ENCODE data around the gene NEK6. TPM values are rescaled to one million over a fixed set of nuclear protein-coding genes. Genes with fewer than 3 reads are reported as not detected.

Gene NEK6
- total and polyA plus RNA-seq, 2 of the 8 experiments (the other 6 are each of a cell fraction or from before 2014, with no cell fraction given), result 17.7 to 19.7 TPM

DNA sequence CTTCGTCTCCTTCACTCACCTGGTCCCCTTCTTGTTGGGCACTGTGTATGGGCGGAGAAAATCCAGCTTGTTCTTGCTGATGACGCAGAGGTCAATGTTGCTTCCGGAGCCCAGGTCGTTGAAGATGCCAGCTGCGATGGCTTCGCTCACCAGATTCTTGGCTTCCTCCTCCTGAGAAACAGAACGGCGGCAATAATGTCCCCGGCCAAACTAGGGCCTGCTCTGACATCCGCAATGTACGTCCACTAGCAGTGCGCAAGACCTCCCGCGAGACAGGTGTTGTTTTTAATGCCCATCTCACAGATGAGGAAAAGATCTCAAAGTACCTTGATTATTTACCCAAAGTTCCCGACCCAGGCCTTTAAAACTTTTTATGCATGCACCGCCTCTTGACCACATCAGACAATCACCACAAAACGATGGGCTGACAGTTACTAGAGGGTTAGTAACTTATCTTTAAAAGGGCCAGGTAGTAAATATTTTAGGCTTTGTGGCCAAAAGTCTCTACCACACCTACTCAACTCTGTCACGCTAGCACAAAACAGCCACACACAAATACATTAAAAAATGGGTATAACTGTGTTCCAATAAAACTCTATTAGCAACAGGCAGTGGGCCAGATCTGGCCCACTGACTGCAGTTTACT lies 99.1 kb downstream of the NEK6 start:
- no peak overlapping the region for H4K8ac ChIP-seq (ENCODE audit: extremely low read depth, insufficient read depth, low read length)
- H3K79me2 ChIP-seq (ENCODE audit: control insufficient read depth in 1 of 2, insufficient read depth in 2 of 2, low read length in 2 of 2), result peaks cover 0 to 55% of the 10 kb centered on the region in 2 experiments; a peak in 2 of 4 replicates
- peaks cover 13 to 30% of the 10 kb centered on the region in 2 experiments for H4K20me1 ChIP-seq (replicated peaks in 1 of 2; ENCODE audit: control insufficient read depth in 1 of 2, insufficient read depth in 2 of 2, low read length in 2 of 2)
- no peak overlapping the region for H3K18ac ChIP-seq (ENCODE audit: extremely low read depth, low read length)
- peaks cover 16% of the 10 kb centered on the region for H3K79me1 ChIP-seq (ENCODE audit: low read depth, low read length)
- no peak overlapping the region for H2BK5ac ChIP-seq (ENCODE audit: low read depth, low read length)
- no peak for TF ChIP-seq POLR2AphosphoS5 (IDR thresholded peaks at IDR 0.05; ENCODE audit: low read depth, low read length)
- no peak for TF ChIP-seq SAP30 (IDR thresholded peaks at IDR 0.05; ENCODE audit: insufficient read depth, insufficient replicate concordance, low read length)
- TF ChIP-seq ZNF274 (IDR thresholded peaks at IDR 0.05; ENCODE audit: borderline replicate concordance, extremely low read depth, low read length), result no peak
- TF ChIP-seq CEBPB (IDR thresholded peaks at IDR 0.05; ENCODE audit: low read depth, low read length), result no peak
- FAIRE-seq, result no peak
- H2AFZ ChIP-seq (ENCODE audit: low read length), result no peak overlapping the region
- ChIA-PET POLR2A (ENCODE audit: partially characterized antibody) (interaction anchor here (1.7 kb wide), 2 partner anchors 10 to 15 kb away, joined by 5 read pairs; no protein-coding TSS in a partner anchor), CTCF (ENCODE audit: partially characterized antibody) (interaction anchor here (1.0 to 1.6 kb wide), 5 partner anchors 10 to 230 kb away, joined by 3 to 6 read pairs (median 3); no protein-coding TSS in a partner anchor)
- H2BK120ac ChIP-seq (replicated peaks; ENCODE audit: low read depth, low read length), result no peak overlapping the region
- no peak overlapping the region; a peak in 1 of 8 replicates for H3K4me3 ChIP-seq (ENCODE audit: extremely low read depth in 1 of 4, insufficient read depth in 2 of 4, low read depth in 3 of 4, low read length in 4 of 4)
- no peaks in the 10 kb centered on the region for H3K4me1 ChIP-seq (replicated peaks in 1 of 4; ENCODE audit: control insufficient read depth in 3 of 4, insufficient read depth in 4 of 4, low read length in 3 of 4)
- H3K23ac ChIP-seq (ENCODE audit: insufficient read length), result no peak overlapping the region
- no peak overlapping the region for H3K27ac ChIP-seq (ENCODE audit: low read depth, low read length)
- no peak overlapping the region for H2BK20ac ChIP-seq (ENCODE audit: low read length)
- 98% methylated on average over 19 of the region's 19 CpGs; no CpG with 5 or more reads in 1 of the 2 experiments for WGBS, 2 experiments (ENCODE audit: extremely low coverage in 1 of 2, insufficient coverage in 1 of 2, insufficient read length in 1 of 2, insufficient replicate concordance in 2 of 2, low coverage in 1 of 2, low lambda C conversion rate in 2 of 2, missing lambda C conversion rate in 1 of 2)
- peaks cover 3 to 12% (median 12%) of the 10 kb centered on the region in 4 experiments; a peak in 7 of 8 replicates for H3K36me3 ChIP-seq (ENCODE audit: control insufficient read depth in 2 of 4, insufficient read depth in 4 of 4, low read length in 3 of 4)
- no peak overlapping the region for H2BK15ac ChIP-seq (ENCODE audit: low read length)
- no peak overlapping the region for H3K14ac ChIP-seq (ENCODE audit: insufficient read length)
- no peak overlapping the region for H3K4ac ChIP-seq (replicated peaks; ENCODE audit: insufficient read length, low read depth, low read length)
- no peak overlapping the region for H3K9ac ChIP-seq (replicated peaks in 1 of 4; ENCODE audit: extremely low read depth in 1 of 4, low read depth in 3 of 4, low read length in 3 of 4)
- H3K23me2 ChIP-seq (ENCODE audit: low read depth, low read length), result no peaks in the 10 kb centered on the region
- H3K9me3 ChIP-seq (ENCODE audit: insufficient read depth in 2 of 2, low read depth in 1 of 2, low read length in 1 of 2), result no peaks in the 10 kb centered on the region
- no peak for DNase-seq (ENCODE audit: low read depth in 1 of 2, low spot score in 2 of 2)
- H3K56ac ChIP-seq (replicated peaks; ENCODE audit: insufficient read length, low read depth, low read length), result no peak overlapping the region
- H2AK5ac ChIP-seq (ENCODE audit: low read depth, low read length), result no peak overlapping the region
- H2BK12ac ChIP-seq (ENCODE audit: low read depth, low read length), result no peak overlapping the region
- no peak overlapping the region for H3K4me2 ChIP-seq (ENCODE audit: insufficient read depth in 1 of 2, low read depth in 2 of 2, low read length in 2 of 2)
- H4K5ac ChIP-seq (ENCODE audit: insufficient read length, low read depth, low read length), result no peak overlapping the region
- H4K91ac ChIP-seq (replicated peaks; ENCODE audit: insufficient read length, low read length), result no peak overlapping the region
- no peaks in the 10 kb centered on the region for H3K27me3 ChIP-seq (replicated peaks in 1 of 4; ENCODE audit: control insufficient read depth in 3 of 4, extremely low read depth in 1 of 4, insufficient read depth in 3 of 4, low read length in 3 of 4)

All from H1 (cell line).